ENCODE measurements around the gene ESRRB. TPM values are rescaled to one million over a fixed set of nuclear protein-coding genes. Genes with fewer than 3 reads are reported as not detected.
"Not testable (repeated sequence)": the region's sequence is repeated elsewhere in the genome, so short reads cannot be mapped to it uniquely, and the experiment has no call there.

ESRRB gene
- total and polyA plus RNA-seq, 2 experiments from 2014 or later: 6.6 to 11.0 TPM

DNA sequence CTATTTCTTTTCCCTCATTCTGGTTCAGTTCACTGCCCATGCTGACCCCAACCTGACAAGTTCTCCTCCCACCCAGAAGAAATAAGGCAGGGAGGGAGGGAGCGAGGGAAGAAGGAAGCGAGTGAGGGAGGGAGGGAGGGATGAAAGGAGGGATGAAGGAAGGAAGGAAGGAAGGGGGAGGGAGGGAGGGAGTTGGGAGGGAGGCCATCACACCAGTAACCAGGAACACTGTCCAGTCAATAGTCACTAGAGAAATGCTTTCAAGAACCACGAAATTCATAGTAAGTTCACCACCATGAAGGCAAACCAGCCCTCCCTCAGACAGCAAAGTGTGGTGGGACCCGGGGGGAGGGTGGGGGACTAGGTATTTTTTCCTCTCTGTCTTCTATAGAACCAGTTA, 142.4 kb downstream of the ESRRB start:
- TF ChIP-seq, protein P1, sequence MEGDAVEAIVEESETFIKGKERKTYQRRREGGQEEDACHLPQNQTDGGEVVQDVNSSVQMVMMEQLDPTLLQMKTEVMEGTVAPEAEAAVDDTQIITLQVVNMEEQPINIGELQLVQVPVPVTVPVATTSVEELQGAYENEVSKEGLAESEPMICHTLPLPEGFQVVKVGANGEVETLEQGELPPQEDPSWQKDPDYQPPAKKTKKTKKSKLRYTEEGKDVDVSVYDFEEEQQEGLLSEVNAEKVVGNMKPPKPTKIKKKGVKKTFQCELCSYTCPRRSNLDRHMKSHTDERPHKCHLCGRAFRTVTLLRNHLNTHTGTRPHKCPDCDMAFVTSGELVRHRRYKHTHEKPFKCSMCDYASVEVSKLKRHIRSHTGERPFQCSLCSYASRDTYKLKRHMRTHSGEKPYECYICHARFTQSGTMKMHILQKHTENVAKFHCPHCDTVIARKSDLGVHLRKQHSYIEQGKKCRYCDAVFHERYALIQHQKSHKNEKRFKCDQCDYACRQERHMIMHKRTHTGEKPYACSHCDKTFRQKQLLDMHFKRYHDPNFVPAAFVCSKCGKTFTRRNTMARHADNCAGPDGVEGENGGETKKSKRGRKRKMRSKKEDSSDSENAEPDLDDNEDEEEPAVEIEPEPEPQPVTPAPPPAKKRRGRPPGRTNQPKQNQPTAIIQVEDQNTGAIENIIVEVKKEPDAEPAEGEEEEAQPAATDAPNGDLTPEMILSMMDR (IDR thresholded peaks at IDR 0.05; ENCODE audit: low read depth, low read length): no peak
- no peaks in the 10 kb centered on the region for H3K36me3 ChIP-seq
- no peaks in the 10 kb centered on the region for H3K9me3 ChIP-seq (ENCODE audit: low read depth)
- no peak overlapping the region for H3K27ac ChIP-seq
- no peak overlapping the region for H3K4me3 ChIP-seq
- no peak for DNase-seq (ENCODE audit: low read depth in 1 of 2, low spot score in 1 of 2)
- no peaks in the 10 kb centered on the region for H3K27me3 ChIP-seq
- no peaks in the 10 kb centered on the region for H3K4me1 ChIP-seq (ENCODE audit: low read depth)

- no peak overlapping the region for H3K4me3 ChIP-seq
- H3K4me1 ChIP-seq (ENCODE audit: low read depth): no peaks in the 10 kb centered on the region
- no peaks in the 10 kb centered on the region for H3K27me3 ChIP-seq
- no peak for DNase-seq (ENCODE audit: low read depth in 1 of 2, low spot score in 1 of 2)
- TF ChIP-seq, protein P1 (IDR thresholded peaks at IDR 0.05; ENCODE audit: low read depth, low read length): no peak
- no peaks in the 10 kb centered on the region for H3K36me3 ChIP-seq
- H3K9me3 ChIP-seq (ENCODE audit: low read depth): no peaks in the 10 kb centered on the region
- no peak overlapping the region for H3K27ac ChIP-seq
Measured at GRCh38 chr14:76525106-76525821, 149.3 kb downstream of the ESRRB start.

GRCh38 chr14:76531085-76531484, 155.1 kb downstream of the ESRRB start:
- TF ChIP-seq, protein P1 (IDR thresholded peaks at IDR 0.05; ENCODE audit: low read depth, low read length): no peak

GRCh38 chr14:76531821-76532318, 155.9 kb downstream of the ESRRB start:
- DNase-seq (ENCODE audit: low read depth in 1 of 2, low spot score in 1 of 2): no peak
- no peak overlapping the region for H3K27ac ChIP-seq
- H3K27me3 ChIP-seq: no peaks in the 10 kb centered on the region
- no peaks in the 10 kb centered on the region for H3K4me1 ChIP-seq (ENCODE audit: low read depth)
- TF ChIP-seq, protein P1 (IDR thresholded peaks at IDR 0.05; ENCODE audit: low read depth, low read length): no peak
- no peak overlapping the region for H3K4me3 ChIP-seq
- no peaks in the 10 kb centered on the region for H3K36me3 ChIP-seq
- H3K9me3 ChIP-seq (ENCODE audit: low read depth): no peaks in the 10 kb centered on the region

More at GRCh38 chr14:76531085-76531484, 155.1 kb downstream of the ESRRB start:
- Histone ChIP-seq H3K4me1 (ENCODE audit: low read depth) (no peaks in the 10 kb centered on the region), H3K27ac (no peak overlapping the region), H3K36me3 (no peaks in the 10 kb centered on the region), H3K4me3 (no peak overlapping the region), H3K27me3 (no peaks in the 10 kb centered on the region), H3K9me3 (ENCODE audit: low read depth) (no peaks in the 10 kb centered on the region)
- no peak for DNase-seq (ENCODE audit: low read depth in 1 of 2, low spot score in 1 of 2)

DNA sequence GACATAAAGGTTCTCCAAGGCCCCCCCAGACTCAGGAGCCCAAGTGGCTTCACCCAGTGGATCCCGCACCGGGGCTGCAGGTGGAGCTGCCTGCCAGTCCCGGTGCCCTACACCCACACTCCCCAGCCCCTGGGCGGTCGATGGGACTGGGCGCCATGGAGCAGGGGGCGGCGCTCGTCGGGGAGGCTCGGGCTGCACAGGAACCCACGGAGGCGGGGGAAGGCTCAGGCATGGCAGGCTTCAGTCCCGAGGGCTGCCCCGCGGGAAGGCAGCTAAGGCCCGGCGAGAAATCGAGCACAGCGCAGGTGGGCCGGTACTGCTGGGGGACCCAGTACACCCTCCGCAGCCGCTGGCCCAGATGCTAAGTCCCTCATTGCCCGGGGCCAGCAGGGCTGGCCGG, 160.7 kb downstream of the ESRRB start:
- not testable (repeated sequence) for H3K4me3 ChIP-seq; H3K27ac ChIP-seq; DNase-seq (ENCODE audit: low read depth in 1 of 2, low spot score in 1 of 2); H3K9me3 ChIP-seq (ENCODE audit: low read depth); H3K36me3 ChIP-seq; H3K4me1 ChIP-seq (ENCODE audit: low read depth); H3K27me3 ChIP-seq

DNA sequence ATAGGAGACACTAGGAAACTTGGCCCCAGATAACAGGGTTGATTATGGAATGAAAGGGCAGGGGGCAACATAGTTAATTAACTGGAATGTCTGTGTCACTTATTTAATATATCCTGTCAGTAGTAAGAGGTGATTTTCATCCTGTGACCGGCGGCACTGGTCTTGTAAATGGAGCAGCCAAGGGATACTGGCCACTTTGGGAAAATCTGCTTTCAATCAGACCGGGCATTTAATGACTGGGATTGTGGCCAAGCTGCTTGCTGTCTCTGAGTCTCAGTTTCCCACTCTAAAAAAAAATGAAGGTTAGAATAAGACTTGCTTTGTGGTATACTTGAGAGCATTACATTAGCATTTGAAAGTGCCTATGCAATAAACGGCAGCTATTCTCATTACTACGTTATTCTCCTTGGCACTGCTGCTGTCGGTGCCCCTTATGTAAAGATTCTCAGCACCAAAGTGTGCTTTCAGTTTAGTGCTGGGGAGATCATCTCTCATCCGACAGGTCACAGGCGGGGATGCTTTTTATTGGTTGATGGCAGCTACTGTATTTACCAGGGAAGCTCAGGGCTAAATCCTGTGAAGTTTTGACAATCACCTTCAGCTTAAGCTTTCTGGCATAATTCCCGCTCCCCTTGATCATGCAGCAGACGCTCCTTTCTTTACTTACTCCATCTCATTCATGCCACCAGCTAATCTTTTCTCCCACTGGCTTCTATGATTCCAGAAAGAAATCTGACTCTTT, 162.1 kb downstream of the ESRRB start:
- TF ChIP-seq, protein P1 (IDR thresholded peaks at IDR 0.05; ENCODE audit: low read depth, low read length): no peak
- H3K27me3 ChIP-seq: no peaks in the 10 kb centered on the region
- DNase-seq (ENCODE audit: low read depth in 1 of 2, low spot score in 1 of 2): no peak

More for the DNA sequence above, 162.1 kb downstream of the ESRRB start:
- H3K4me1 ChIP-seq (ENCODE audit: low read depth): no peaks in the 10 kb centered on the region
- no peak overlapping the region for H3K4me3 ChIP-seq
- no peaks in the 10 kb centered on the region for H3K9me3 ChIP-seq (ENCODE audit: low read depth)
- H3K27ac ChIP-seq: no peak overlapping the region
- H3K36me3 ChIP-seq: no peaks in the 10 kb centered on the region
